Adrenal gland (tissue), 12 donors: ENCODE results near the gene NAIF1. TPM values are rescaled to one million over a fixed set of nuclear protein-coding genes. Genes with fewer than 3 reads are reported as not detected.
A peak's percentile ranks its signal among the peaks of the same experiment; 100 is the strongest.

Experiments used
- DNase-seq, 7 donors: peaks; one replicate each; pipeline ENCODE4 v3.0.0-alpha.2; 2019 to 2020
- H3K27ac ChIP-seq, 5 donors: fragments of 200-600 bp; sonication (generic) in 4 of 5; 1 replicate in 3 of 5; 2 replicates in 2 of 5; pipeline versions ENCODE4 v1.5.1 to v1.8.0; 2016 to 2020; ENCODE audit warnings: mild to moderate bottlenecking in 1 of 5
- H3K27me3 ChIP-seq: fragments of 200-600 bp; 2 replicates; pipeline ENCODE4 v1.8.0; 2021
- H3K36me3 ChIP-seq, 2 donors: fragments of 200-600 bp; replicated peaks in 1 of 2; 1 replicate in 1 of 2; 2 replicates in 1 of 2; pipeline versions ENCODE4 v1.5.1 to v1.8.0; 2018 to 2022
- H3K4me1 ChIP-seq, 2 donors: fragments of 200-600 bp; replicated peaks in 1 of 2; 1 replicate in 1 of 2; 2 replicates in 1 of 2; pipeline versions ENCODE4 v1.5.1 to v1.8.0; 2018 to 2021
- H3K4me3 ChIP-seq, 4 donors: fragments of 200-600 bp; sonication (generic) in 3 of 4; one replicate each; pipeline ENCODE4 v1.5.1; 2016 to 2018
- H3K9me3 ChIP-seq, 3 donors: fragments of 200-600 bp; sonication (generic) in 1 of 3; replicated peaks in 1 of 3; 1 replicate in 2 of 3; 2 replicates in 1 of 3; pipeline versions ENCODE4 v1.5.1 to v1.8.0; 2016 to 2021
- POLR2A ChIP-seq, 2 donors: fragments of 450-650 bp; IDR thresholded peaks; one replicate each; pipeline ENCODE4 v1.6.1; 2017; ENCODE audit warnings: antibody characterized with exemption in 2 of 2, mild to moderate bottlenecking in 2 of 2, moderate library complexity in 1 of 2
- WGBS, 4 donors: extraction: QIAGEN DNeasy Blood & Tissue Kit in 2 of 4; methylation state at CpG; one replicate each; pipeline versions ENCODE4 v1.1.5 to v1.1.7; 2013 to 2017; 5-methylcytosine and 5-hydroxymethylcytosine counted together
- intact Hi-C, 2 donors: fragments of 100-400 bp; cut with DNase I; formaldehyde crosslinking; loops; one replicate each; pipeline versions ENCODE4 v1.14.1 to v1.15.0; 2022 to 2023
- polyA plus RNA-seq, 3 donors: library from polyadenylated mRNA; stranded (reverse); fragments of 200-250 nt in 2 of 3; fragments of 350-450 nt in 1 of 3; fragmentation: Illumina TruSeq in 1 of 3; extraction: RNeasy Lipid Tissue Mini Kit (QIAGEN cat#74804) in 1 of 3; gene quantifications; one replicate each; pipeline ENCODE4 v1.2.3, GENCODE V29; 2013 to 2014
- total RNA-seq, 9 donors: library from RNA; depleted of rRNA in 4 of 9; stranded (reverse); fragments of >200 nt in 4 of 9; fragments of 120-200 nt in 1 of 9; fragmentation: NEBNext Ultra II Directional in 1 of 9; extraction: Animal tissue kit (Norgen Biotek cat#: 25700) in 1 of 9; gene quantifications; one replicate each; pipeline versions ENCODE4 v1.1.0 to v1.2.4, GENCODE V29; 2013 to 2023
- TF ChIP-seq, protein P1 (sequence below), 6 experiments: fragments of 450-650 bp in 4 of 6; fragments of 200-600 bp in 2 of 6; sonication (generic) in 1 of 6; IDR thresholded peaks; 1 replicate in 5 of 6; 2 replicates in 1 of 6; pipeline versions ENCODE4 v1.5.1 to v1.8.0; 2016 to 2021; ENCODE audit warnings: antibody characterized with exemption in 6 of 6, mild to moderate bottlenecking in 2 of 6, moderate library complexity in 1 of 6
- donor health status: healthy with polysubstance abuse.
- donor health status: Bipolar disorder and iron deficiency.
- donor health status: DM: yes; HTN: yes; CAD: no.
- donor health status: DM: no; HTN: no; CAD: no.
- donor health status: DM: no; HTN: no; CAD: no.
- donor health status: DM: yes; HTN: yes; CAD: no.

The NAIF1 gene
- total and polyA plus RNA-seq, 12 donors = 6.6 to 20.7 (median 12.2) TPM

DNA sequence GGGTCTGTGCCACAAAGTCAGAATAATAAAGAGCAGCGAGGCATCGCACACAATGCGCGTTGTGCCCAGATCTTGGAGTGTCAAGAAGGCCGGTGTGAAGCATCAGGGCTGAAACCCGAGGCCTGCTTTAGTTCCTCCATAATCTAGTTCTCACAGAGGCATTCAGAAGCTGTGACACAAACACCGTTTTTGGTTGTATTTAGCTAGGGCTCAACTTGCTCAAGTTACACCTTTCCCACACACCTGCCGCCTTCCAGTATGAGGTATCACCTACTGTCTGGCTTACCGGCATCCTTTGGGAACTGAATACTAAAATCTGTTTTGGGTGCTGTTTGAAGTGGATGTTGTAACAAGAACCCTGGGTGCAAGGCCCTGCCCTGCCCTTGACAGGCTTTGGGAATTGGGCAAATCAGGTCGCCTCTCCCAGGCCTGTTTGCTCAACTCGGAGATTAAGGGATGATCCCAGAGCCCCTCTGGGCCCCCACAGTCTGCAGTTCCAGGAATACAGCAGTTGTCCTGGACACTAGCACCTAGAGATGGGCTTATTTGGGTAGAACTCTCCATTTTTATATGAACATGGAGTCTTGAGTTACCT lies 27.9 kb upstream of the NAIF1 start:
- DNase-seq = peak in 1 of 7 donors; percentile 49
- peaks cover 50 to 78% of the 10 kb centered on the region in 2 donors for H3K4me1 ChIP-seq
- intact Hi-C loops = no loop called here
- H3K36me3 ChIP-seq = no peaks in the 10 kb centered on the region
- no peak overlapping the region for H3K4me3 ChIP-seq
- H3K9me3 ChIP-seq = no peaks in the 10 kb centered on the region
- TF ChIP-seq, protein P1, sequence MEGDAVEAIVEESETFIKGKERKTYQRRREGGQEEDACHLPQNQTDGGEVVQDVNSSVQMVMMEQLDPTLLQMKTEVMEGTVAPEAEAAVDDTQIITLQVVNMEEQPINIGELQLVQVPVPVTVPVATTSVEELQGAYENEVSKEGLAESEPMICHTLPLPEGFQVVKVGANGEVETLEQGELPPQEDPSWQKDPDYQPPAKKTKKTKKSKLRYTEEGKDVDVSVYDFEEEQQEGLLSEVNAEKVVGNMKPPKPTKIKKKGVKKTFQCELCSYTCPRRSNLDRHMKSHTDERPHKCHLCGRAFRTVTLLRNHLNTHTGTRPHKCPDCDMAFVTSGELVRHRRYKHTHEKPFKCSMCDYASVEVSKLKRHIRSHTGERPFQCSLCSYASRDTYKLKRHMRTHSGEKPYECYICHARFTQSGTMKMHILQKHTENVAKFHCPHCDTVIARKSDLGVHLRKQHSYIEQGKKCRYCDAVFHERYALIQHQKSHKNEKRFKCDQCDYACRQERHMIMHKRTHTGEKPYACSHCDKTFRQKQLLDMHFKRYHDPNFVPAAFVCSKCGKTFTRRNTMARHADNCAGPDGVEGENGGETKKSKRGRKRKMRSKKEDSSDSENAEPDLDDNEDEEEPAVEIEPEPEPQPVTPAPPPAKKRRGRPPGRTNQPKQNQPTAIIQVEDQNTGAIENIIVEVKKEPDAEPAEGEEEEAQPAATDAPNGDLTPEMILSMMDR (IDR thresholded peaks at IDR 0.05) = no peak
- TF ChIP-seq POLR2A (IDR thresholded peaks at IDR 0.05) = no peak
- WGBS, 4 donors = 65 to 78% (median 68%) methylated on average over 10 to 11 of the region's 11 CpGs
- no peaks in the 10 kb centered on the region for H3K27me3 ChIP-seq
- H3K27ac ChIP-seq = peak overlapping the region; percentile 63 to 96 (median 88)

DNA sequence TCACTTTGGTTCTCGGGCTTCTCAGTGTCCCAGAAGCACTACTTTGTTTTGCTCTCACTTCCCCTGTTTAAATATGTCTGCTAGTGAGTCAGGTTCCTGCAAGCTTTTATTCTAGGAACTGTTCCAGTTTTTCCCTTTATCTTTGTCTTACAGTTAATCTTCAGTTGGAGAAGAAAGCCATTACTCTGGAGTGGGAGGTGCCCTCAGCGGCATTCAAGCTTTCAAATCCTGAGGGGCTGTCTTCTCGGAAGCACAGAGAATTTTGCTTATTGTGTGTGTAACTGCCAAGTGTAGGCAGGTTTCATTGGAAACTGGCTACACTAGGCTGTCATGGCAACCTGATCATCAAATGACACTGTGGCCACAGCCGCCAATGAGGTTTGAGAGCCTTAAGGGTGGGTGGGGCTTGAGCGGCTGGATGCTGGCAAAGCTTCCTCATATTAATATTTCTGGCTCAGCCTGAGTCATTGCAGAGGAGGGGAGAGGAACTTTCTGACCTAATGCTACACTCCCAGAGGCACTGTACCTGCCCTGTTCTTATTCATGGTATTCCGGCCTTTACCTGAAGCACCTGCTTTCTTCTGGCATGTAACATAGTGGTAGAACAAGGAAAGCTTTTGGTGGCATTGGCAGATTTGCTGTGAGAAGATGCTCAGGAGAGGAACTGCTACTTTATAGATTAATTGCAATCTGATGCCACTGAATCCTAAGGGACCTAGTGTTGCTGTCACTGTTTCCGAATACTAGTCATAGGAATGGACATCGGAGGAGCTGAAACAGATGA lies 27.2 kb upstream of the NAIF1 start:
- DNase-seq = peak; percentile 91 to 99 (median 97)
- peak overlapping the region; percentile 63 to 96 (median 88) for H3K27ac ChIP-seq
- TF ChIP-seq, protein P1 (IDR thresholded peaks at IDR 0.05) = no peak
- TF ChIP-seq POLR2A (IDR thresholded peaks at IDR 0.05) = peak; percentile 61 to 94
- 5 to 13% (median 10%) methylated on average over 8 of the region's 8 CpGs for WGBS, 4 donors
- H3K4me3 ChIP-seq = peak overlapping the region in 1 of 4 donors; percentile 18
- H3K9me3 ChIP-seq = no peaks in the 10 kb centered on the region
- intact Hi-C loops = no loop called here
- H3K36me3 ChIP-seq = no peaks in the 10 kb centered on the region
- H3K27me3 ChIP-seq = no peaks in the 10 kb centered on the region
- H3K4me1 ChIP-seq = peaks cover 43 to 71% of the 10 kb centered on the region in 2 donors

DNA sequence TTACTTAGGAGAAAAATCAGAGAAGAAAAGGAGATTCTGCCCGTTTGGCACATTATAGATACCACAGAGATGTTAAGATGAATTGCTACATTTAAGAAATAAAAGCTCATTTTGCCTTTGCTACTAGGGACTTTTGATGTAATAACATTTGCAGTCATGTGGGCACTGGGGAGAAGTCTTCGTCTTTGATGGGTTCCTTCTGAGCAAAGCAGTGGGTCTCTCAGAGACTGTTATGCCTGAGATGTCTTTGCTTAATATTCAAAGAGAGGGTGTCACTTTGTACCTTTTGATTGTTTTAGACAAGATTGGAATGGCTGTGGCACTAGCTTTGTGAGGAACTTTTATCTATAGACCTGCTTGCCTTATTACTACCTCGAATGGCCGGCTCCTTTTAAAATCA lies 25.9 kb upstream of the NAIF1 start:
- Histone ChIP-seq H3K27me3 (no peaks in the 10 kb centered on the region), H3K36me3 (no peaks in the 10 kb centered on the region), H3K27ac (peak overlapping the region; percentile 63 to 96 (median 88)), H3K9me3 (no peaks in the 10 kb centered on the region), H3K4me1 (peaks cover 33 to 71% of the 10 kb centered on the region in 2 donors), H3K4me3 (no peak overlapping the region)
- TF ChIP-seq, protein P1 (IDR thresholded peaks at IDR 0.05) = no peak
- TF ChIP-seq POLR2A (IDR thresholded peaks at IDR 0.05) = no peak
- 46 to 63% (median 54%) methylated on average over 4 of the region's 4 CpGs for WGBS, 4 donors
- intact Hi-C loops = no loop called here
- DNase-seq = no peak

DNA sequence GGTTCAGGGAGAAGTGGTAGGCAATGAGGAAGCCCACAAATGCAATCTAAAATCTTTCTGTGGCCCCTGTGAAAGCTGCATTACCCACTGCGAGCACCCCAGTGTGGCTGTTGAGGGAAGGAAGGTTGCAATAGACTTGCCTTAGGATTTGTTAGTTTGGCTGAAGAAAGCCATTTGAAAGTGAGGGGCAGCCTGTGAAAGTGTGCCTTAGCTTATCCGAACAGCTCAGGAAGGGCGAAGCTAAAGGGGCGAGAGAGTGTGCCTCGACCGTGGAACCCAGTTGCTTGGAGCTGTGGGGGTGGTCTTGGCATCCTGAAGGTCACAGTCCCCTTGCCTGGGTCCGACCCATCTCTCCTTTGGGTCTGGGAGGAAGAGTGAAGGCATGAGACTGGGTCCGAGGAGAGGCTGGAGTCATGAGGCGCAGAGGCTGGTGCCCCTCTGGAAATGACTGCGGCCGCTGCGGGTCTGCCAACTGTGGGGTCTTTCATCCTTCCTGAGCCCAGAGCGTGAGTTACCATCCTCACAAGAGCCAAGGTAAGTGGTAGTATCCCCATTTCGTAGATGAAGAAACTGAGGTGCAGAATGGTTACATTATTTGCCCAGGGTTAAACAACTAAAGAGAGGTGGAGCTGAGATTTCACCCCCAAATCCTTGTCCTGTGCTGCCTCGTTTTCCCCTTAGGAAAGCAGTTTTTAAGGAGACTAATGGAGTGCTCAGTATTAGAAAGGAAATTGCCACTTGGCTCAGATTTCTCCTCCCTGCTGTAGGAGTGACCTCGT lies 25.3 kb upstream of the NAIF1 start:
- H3K4me1 ChIP-seq = peaks cover 27 to 66% of the 10 kb centered on the region in 2 donors
- no peak for DNase-seq
- WGBS, 4 donors = 78 to 83% (median 79%) methylated on average over 15 to 16 of the region's 16 CpGs
- intact Hi-C loops = no loop called here
- TF ChIP-seq POLR2A (IDR thresholded peaks at IDR 0.05) = no peak
- TF ChIP-seq, protein P1 (IDR thresholded peaks at IDR 0.05) = no peak
- H3K27me3 ChIP-seq = no peaks in the 10 kb centered on the region
- no peaks in the 10 kb centered on the region for H3K9me3 ChIP-seq
- no peaks in the 10 kb centered on the region for H3K36me3 ChIP-seq
- H3K27ac ChIP-seq = peak overlapping the region in 4 of 5 donors; percentile 86 to 96 (median 90)
- no peak overlapping the region for H3K4me3 ChIP-seq
